ENCODE measurements around the gene ACSL1. TPM values are rescaled to one million over a fixed set of nuclear protein-coding genes. Genes with fewer than 3 reads are reported as not detected.

The ACSL1 gene
- total and polyA plus RNA-seq, 2 of the 8 experiments (the other 6 are each of a cell fraction or from before 2014, with no cell fraction given) = 2.3 to 8.7 TPM

DNA sequence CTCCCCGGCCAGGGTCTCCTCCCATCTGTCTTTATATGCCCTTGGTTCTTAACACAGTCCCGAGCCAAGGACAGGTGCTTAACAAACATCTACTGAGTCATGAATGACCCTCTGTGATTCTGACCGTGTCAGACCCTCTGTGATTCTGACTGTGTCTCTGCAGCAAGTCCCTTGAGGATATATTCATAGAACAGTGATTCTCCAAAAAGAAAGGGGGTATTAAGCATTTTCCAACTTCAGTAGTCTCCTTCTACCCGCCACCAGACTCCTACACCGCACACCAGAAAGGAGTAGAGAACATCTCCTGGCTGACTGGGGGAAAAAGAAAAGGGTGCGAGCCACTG lies 13.6 kb downstream of the ACSL1 start:
- ChIA-PET CTCF (ENCODE audit: partially characterized antibody) (no interaction called here), POLR2A (ENCODE audit: partially characterized antibody) (no interaction called here)
- no peak overlapping the region for H2BK120ac ChIP-seq (replicated peaks; ENCODE audit: low read depth, low read length)
- no peaks in the 10 kb centered on the region for H3K9me3 ChIP-seq (ENCODE audit: insufficient read depth in 2 of 2, low read depth in 1 of 2, low read length in 1 of 2)
- H3K14ac ChIP-seq (ENCODE audit: insufficient read length) = no peak overlapping the region
- no peak overlapping the region for H4K91ac ChIP-seq (replicated peaks; ENCODE audit: insufficient read length, low read length)
- H3K4ac ChIP-seq (replicated peaks; ENCODE audit: insufficient read length, low read depth, low read length) = no peak overlapping the region
- no peak overlapping the region for H2BK12ac ChIP-seq (ENCODE audit: low read depth, low read length)
- no peak overlapping the region for H3K56ac ChIP-seq (replicated peaks; ENCODE audit: insufficient read length, low read depth, low read length)
- no peak overlapping the region for H2BK15ac ChIP-seq (ENCODE audit: low read length)
- H3K79me2 ChIP-seq (ENCODE audit: control insufficient read depth in 1 of 2, insufficient read depth in 2 of 2, low read length in 2 of 2) = no peaks in the 10 kb centered on the region
- 79% methylated on average over 6 of the region's 6 CpGs; no CpG with 5 or more reads in 1 of the 2 experiments for WGBS, 2 experiments (ENCODE audit: extremely low coverage in 1 of 2, insufficient coverage in 1 of 2, insufficient read length in 1 of 2, insufficient replicate concordance in 2 of 2, low coverage in 1 of 2, low lambda C conversion rate in 2 of 2, missing lambda C conversion rate in 1 of 2)
- H3K4me2 ChIP-seq (ENCODE audit: insufficient read depth in 1 of 2, low read depth in 2 of 2, low read length in 2 of 2) = no peak overlapping the region
- no peak overlapping the region for H4K5ac ChIP-seq (ENCODE audit: insufficient read length, low read depth, low read length)
- no peak overlapping the region for H3K23ac ChIP-seq (ENCODE audit: insufficient read length)
- H3K23me2 ChIP-seq (ENCODE audit: low read depth, low read length) = no peaks in the 10 kb centered on the region
- TF ChIP-seq KDM4A (IDR thresholded peaks at IDR 0.05; ENCODE audit: low read depth, low read length, severe bottlenecking) (no peak), CHD1 (IDR thresholded peaks at IDR 0.05; ENCODE audit: low read depth, low read length) (no peak), POLR2A (IDR thresholded peaks at IDR 0.05; ENCODE audit: control extremely low read depth in 1 of 2, low read depth in 2 of 2, low read length in 2 of 2) (no peak)
- H2BK20ac ChIP-seq (ENCODE audit: low read length) = no peak overlapping the region
- no peak overlapping the region for H2BK5ac ChIP-seq (ENCODE audit: low read depth, low read length)
- H3K79me1 ChIP-seq (ENCODE audit: low read depth, low read length) = no peaks in the 10 kb centered on the region
- H2AFZ ChIP-seq (ENCODE audit: low read length) = no peak overlapping the region
- FAIRE-seq (no peak), DNase-seq (ENCODE audit: low read depth in 1 of 2, low spot score in 2 of 2) (no peak)
- H3K27ac ChIP-seq (ENCODE audit: low read depth, low read length) = no peak overlapping the region
- no peak overlapping the region for H3K9ac ChIP-seq (replicated peaks in 1 of 4; ENCODE audit: extremely low read depth in 1 of 4, low read depth in 3 of 4, low read length in 3 of 4)
- no peak overlapping the region for H2AK5ac ChIP-seq (ENCODE audit: low read depth, low read length)
- H3K4me1 ChIP-seq (replicated peaks in 1 of 4; ENCODE audit: control insufficient read depth in 3 of 4, insufficient read depth in 4 of 4, low read length in 3 of 4) = peaks cover 3 to 16% (median 8%) of the 10 kb centered on the region in 4 experiments
- no peak overlapping the region for H3K18ac ChIP-seq (ENCODE audit: extremely low read depth, low read length)
- H4K20me1 ChIP-seq (replicated peaks in 1 of 2; ENCODE audit: control insufficient read depth in 1 of 2, insufficient read depth in 2 of 2, low read length in 2 of 2) = no peaks in the 10 kb centered on the region
- no peak overlapping the region for H4K8ac ChIP-seq (ENCODE audit: extremely low read depth, insufficient read depth, low read length)
- peaks cover 0 to 5% (median 2%) of the 10 kb centered on the region in 4 experiments; a peak in 3 of 7 replicates for H3K27me3 ChIP-seq (replicated peaks in 1 of 4; ENCODE audit: control insufficient read depth in 3 of 4, extremely low read depth in 1 of 4, insufficient read depth in 3 of 4, low read length in 3 of 4)
- no peak overlapping the region for H3K4me3 ChIP-seq (ENCODE audit: extremely low read depth in 1 of 4, insufficient read depth in 2 of 4, low read depth in 3 of 4, low read length in 4 of 4)
- H3K36me3 ChIP-seq (ENCODE audit: control insufficient read depth in 2 of 4, insufficient read depth in 4 of 4, low read length in 3 of 4) = no peaks in the 10 kb centered on the region

Measured in H1 (cell line).